ENCODE measurements around the gene FAM185A. TPM values are rescaled to one million over a fixed set of nuclear protein-coding genes. Genes with fewer than 3 reads are reported as not detected.
A peak's percentile ranks its signal among the peaks of the same experiment; 100 is the strongest.
"Not testable (repeated sequence)": the region's sequence is repeated elsewhere in the genome, so short reads cannot be mapped to it uniquely, and the experiment has no call there.

FAM185A gene
- total RNA-seq, 2 experiments from 2014 or later = 9.8 to 10.8 TPM

GRCh38 chr7:102794567-102794966 is 45.8 kb downstream of the FAM185A start:
- H3K9me3 Mint-ChIP-seq (ENCODE audit: low read depth); CTCF ChIA-PET; ATAC-seq; H3K27ac Mint-ChIP-seq; DNase-seq; H3K4me1 Mint-ChIP-seq; H3K4me3 Mint-ChIP-seq; H3K27me3 Mint-ChIP-seq: not testable (repeated sequence)
- H3K36me3 Mint-ChIP-seq = peaks cover 16% of the 10 kb centered on the region

- peaks cover 19% of the 10 kb centered on the region for H3K36me3 Mint-ChIP-seq
- H3K27ac Mint-ChIP-seq; H3K4me3 Mint-ChIP-seq; DNase-seq; CTCF ChIA-PET; H3K4me1 Mint-ChIP-seq; H3K9me3 Mint-ChIP-seq (ENCODE audit: low read depth); H3K27me3 Mint-ChIP-seq; ATAC-seq: not testable (repeated sequence)
Observed at GRCh38 chr7:102795987-102796595, 47.3 kb downstream of the FAM185A start.

- Mint-ChIP-seq H3K27ac (no peak overlapping the region), H3K36me3 (peaks cover 1% of the 10 kb centered on the region), H3K4me3 (no peak overlapping the region), H3K27me3 (no peaks in the 10 kb centered on the region), H3K4me1 (no peaks in the 10 kb centered on the region), H3K9me3 (ENCODE audit: low read depth) (peaks cover 2% of the 10 kb centered on the region)
- ATAC-seq (no peak), DNase-seq (no peak)
- CTCF ChIA-PET = no interaction called here
Observed at GRCh38 chr7:102806613-102807012, 57.8 kb downstream of the FAM185A start.

GRCh38 chr7:102810916-102811315 is 62.1 kb downstream of the FAM185A start:
- H3K27ac Mint-ChIP-seq = no peak overlapping the region
- peaks cover 17% of the 10 kb centered on the region for H3K4me1 Mint-ChIP-seq
- peaks cover 2% of the 10 kb centered on the region for H3K27me3 Mint-ChIP-seq
- no peak for ATAC-seq
- H3K36me3 Mint-ChIP-seq = peaks cover 12% of the 10 kb centered on the region
- DNase-seq = no peak
- H3K4me3 Mint-ChIP-seq = no peak overlapping the region
- no peaks in the 10 kb centered on the region for H3K9me3 Mint-ChIP-seq (ENCODE audit: low read depth)
- CTCF ChIA-PET = no interaction called here

DNA sequence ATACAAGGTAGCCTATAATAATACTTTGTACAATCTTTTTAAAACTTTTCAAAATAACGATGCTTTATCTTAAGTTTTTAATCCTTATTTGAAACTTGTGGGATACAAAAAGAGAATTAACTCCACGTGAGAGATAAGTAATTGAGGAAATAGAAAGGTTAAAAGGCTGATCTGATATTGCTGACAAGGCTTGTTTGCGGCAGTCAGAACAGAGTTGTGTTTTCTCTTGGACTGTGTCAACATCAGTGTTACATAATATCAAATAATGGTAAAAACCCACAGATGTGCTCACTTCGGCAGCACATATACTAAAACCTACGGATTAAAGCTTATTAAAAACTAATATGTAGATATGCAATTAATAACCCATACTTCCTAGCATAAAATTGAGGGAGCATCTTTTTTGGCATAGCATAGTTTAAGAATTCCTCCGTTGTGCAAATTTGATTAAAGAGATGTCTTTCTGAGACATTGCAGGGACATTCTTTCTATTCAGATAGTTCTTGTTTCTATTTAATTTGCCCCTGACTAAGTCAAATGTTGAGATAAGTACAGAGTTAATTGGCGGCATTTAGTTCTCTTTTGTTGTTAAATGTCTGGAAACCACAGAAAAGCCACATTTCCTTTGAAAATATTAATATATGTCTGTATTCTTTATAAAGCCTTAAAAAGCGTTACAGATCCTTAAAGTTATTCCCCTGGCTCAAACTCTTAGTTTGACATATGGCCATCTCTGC is 63.3 kb downstream of the FAM185A start:
- Mint-ChIP-seq H3K4me1 (peaks cover 17% of the 10 kb centered on the region), H3K9me3 (ENCODE audit: low read depth) (no peaks in the 10 kb centered on the region), H3K27me3 (peaks cover 2% of the 10 kb centered on the region), H3K4me3 (no peak overlapping the region), H3K36me3 (peaks cover 12% of the 10 kb centered on the region), H3K27ac (no peak overlapping the region)
- CTCF ChIA-PET = no interaction called here
- DNase-seq (no peak), ATAC-seq (no peak)

DNA sequence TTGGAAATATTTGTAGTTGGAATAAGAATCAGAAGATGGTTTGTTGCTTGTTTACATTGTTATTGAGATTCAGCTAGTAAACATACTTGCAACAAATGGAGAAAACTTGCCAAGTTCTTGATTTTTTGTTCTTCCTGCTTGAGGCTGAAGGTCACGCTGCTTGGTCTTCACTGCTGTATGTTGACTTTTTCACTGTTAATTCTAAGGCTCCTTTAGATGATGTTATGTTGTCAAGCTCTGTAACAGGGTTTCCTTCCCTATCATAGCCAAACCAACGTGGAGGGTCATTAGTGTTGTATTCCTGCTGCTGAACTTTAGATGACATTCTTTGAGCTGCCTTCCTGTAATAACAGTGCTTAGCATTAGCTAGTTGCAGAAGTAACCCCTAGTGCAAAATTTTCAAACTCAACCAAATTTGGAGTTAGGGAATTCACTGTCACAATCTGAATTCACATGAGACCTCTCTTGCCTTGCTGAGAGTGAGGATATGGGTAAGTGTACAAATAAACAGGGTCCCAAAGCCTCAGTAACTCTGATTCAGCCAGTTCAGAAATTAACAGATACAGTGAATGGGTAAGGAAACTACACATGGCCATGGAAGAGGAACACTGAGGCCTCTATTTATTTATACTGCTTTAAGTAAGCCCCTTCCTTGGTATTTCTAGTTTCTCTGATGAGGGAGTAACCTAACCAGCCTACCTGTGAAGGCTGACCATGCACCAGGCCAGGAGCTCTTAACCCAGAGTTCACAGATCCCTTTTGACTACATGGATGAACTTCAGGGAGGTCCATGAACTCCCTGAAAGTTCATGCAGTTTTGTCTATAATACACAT is 64.6 kb downstream of the FAM185A start:
- Mint-ChIP-seq H3K4me3 (no peak overlapping the region), H3K27me3 (peaks cover 2% of the 10 kb centered on the region), H3K36me3 (peaks cover 15% of the 10 kb centered on the region), H3K9me3 (ENCODE audit: low read depth) (no peaks in the 10 kb centered on the region), H3K4me1 (peaks cover 17% of the 10 kb centered on the region), H3K27ac (no peak overlapping the region)
- ATAC-seq (peak; percentile 47), DNase-seq (no peak)
- CTCF ChIA-PET = no interaction called here

DNA sequence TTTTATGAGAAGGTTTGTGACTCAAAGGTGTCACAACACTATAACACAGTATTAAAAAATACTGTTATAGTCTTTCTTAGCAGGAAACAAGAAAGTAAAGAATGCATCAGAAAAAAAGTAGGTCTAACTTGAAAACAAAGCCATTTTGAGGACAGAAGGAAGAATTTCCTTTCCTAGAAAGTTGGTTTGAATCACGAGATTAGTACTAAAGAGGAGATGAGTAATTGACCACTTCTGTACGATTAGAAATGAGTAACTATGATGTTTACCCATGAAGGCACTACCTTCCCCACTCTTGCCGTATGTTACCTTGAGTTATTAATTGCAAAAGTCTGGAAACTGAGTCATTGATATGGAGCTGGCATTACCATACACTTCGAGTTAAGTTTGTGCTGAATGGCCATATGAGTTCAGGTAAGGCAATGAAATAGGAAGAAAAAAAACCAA is 65.2 kb downstream of the FAM185A start:
- Mint-ChIP-seq H3K27me3 (peaks cover 2% of the 10 kb centered on the region), H3K36me3 (peaks cover 15% of the 10 kb centered on the region), H3K9me3 (ENCODE audit: low read depth) (no peaks in the 10 kb centered on the region), H3K4me1 (peaks cover 17% of the 10 kb centered on the region), H3K27ac (no peak overlapping the region), H3K4me3 (no peak overlapping the region)
- ATAC-seq = peak; percentile 77
- DNase-seq = no peak
- CTCF ChIA-PET = no interaction called here

DNA sequence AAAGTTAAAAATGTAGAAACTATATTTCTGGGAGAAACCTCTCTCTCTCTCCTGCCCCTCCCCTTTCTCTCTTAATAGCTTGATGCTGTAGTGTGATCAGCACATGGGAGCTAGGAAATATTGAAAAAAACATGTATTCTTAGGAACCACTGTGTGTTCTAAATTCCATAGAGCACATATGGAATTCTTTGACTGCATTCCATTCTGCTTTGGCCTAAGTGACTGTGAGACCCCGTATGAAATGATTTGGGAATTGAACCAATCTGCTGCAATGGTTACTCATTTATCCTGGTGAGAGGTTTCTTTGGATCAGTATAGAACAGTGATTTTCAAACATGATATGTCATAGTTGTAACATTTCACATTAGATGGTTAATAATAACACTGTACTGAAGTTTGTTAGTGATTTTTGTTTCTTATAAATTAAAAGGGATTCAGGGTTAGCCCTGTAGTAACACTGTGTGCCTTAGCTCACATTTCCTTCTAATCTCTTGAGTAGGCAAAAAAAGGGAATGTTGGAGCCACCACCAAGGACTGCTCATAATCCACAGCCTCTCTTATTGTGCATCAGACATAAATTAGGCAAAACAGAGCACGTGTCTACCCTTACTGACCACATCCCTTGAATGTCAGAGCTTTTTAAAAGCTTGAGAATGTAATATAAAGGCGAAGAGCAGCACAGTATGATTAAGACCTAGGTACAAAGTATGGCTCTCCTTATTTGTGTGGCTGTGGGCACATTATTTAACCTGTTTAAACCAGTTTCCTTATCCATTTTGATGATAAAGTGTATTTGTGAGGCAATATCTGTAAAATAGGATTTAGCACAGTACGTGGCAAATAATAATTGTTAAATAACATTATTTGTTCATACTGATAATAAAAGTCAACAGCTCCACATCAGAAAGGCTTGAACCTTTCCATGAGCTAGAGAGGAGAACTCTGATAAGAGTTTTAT is 69.1 kb downstream of the FAM185A start:
- Mint-ChIP-seq H3K36me3 (peaks cover 20% of the 10 kb centered on the region), H3K27ac (no peak overlapping the region), H3K27me3 (peaks cover 2% of the 10 kb centered on the region), H3K4me3 (no peak overlapping the region), H3K4me1 (peaks cover 17% of the 10 kb centered on the region), H3K9me3 (ENCODE audit: low read depth) (no peaks in the 10 kb centered on the region)
- no peak for ATAC-seq
- CTCF ChIA-PET = interaction anchor here (0.7 to 1.1 kb wide), 2 partner anchors 14 to 244 kb away, joined by 3 read pairs; no protein-coding TSS in a partner anchor
- DNase-seq = no peak

DNA sequence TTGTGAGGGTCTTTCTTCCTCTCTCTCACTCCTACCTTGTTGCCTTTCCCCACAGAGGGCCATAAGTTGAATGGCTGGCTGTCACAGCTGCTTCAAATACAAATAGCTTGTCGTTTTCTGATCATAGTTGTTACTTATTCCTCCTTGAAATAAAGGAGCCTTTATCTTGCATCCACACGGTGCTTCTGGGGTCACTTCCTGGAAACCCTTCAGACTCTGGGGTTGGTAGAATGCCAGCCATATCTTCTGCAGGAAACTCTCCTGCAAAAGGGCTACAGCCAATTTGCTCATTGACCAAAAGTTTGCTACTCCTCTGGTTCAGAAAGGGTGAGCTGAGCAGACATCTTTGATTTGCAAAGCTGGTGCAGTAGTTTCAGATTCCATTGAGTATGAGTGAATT is 70.4 kb downstream of the FAM185A start:
- CTCF ChIA-PET = no interaction called here

GRCh38 chr7:102821994-102822747 is 73.4 kb downstream of the FAM185A start:
- no peak for DNase-seq
- Mint-ChIP-seq H3K27me3 (no peaks in the 10 kb centered on the region), H3K4me3 (no peak overlapping the region), H3K36me3 (peaks cover 10% of the 10 kb centered on the region), H3K9me3 (ENCODE audit: low read depth) (no peaks in the 10 kb centered on the region), H3K4me1 (no peaks in the 10 kb centered on the region), H3K27ac (no peak overlapping the region)
- no peak for ATAC-seq
- CTCF ChIA-PET = no interaction called here

More for the DNA sequence above, 70.4 kb downstream of the FAM185A start:
- no peak for ATAC-seq
- H3K27me3 Mint-ChIP-seq = peaks cover 2% of the 10 kb centered on the region
- no peak overlapping the region for H3K4me3 Mint-ChIP-seq
- no peak overlapping the region for H3K27ac Mint-ChIP-seq
- DNase-seq = no peak
- peaks cover 5% of the 10 kb centered on the region for H3K4me1 Mint-ChIP-seq
- no peaks in the 10 kb centered on the region for H3K9me3 Mint-ChIP-seq (ENCODE audit: low read depth)
- peaks cover 13% of the 10 kb centered on the region for H3K36me3 Mint-ChIP-seq

DNA sequence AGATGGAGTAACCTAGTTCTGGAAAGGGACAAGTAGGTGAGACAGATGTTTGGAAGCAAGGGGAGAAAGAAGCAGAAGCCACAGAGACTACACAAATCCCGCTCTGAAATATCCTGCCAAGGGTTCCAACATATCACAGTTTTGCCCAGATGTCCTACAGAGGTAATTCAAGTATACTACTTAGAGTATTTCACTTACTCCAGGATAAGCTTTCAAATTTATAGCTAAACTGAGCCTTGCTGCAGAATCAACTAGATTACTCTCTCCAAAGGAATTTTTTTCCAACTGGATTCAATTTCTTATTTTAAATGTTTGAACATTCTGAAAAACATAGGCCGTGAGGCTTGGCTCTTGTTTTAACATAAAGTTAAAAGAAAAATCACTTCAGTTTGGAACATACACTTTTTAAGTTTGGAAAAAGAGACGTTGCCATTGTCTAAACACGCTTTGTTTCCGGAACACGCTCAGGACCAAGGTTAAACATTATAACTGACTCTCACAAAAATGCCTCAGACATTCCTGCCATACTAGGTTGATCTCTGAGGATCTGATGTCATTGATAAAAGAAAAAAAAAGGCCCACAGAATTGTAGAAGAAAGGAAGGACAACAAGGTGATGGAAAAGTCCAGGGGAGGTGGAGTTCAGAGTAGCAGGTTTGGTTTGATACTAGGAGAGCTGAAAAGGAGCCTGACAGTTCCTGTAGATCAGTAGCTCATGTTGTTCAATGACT is 74.8 kb downstream of the FAM185A start:
- H3K27ac Mint-ChIP-seq = no peak overlapping the region
- ATAC-seq (no peak), DNase-seq (no peak)
- H3K4me1 Mint-ChIP-seq = no peaks in the 10 kb centered on the region
- no peak overlapping the region for H3K4me3 Mint-ChIP-seq
- H3K36me3 Mint-ChIP-seq = peaks cover 12% of the 10 kb centered on the region
- no peaks in the 10 kb centered on the region for H3K27me3 Mint-ChIP-seq
- H3K9me3 Mint-ChIP-seq (ENCODE audit: low read depth) = no peaks in the 10 kb centered on the region
- CTCF ChIA-PET = no interaction called here

- DNase-seq (no peak), ATAC-seq (no peak)
- CTCF ChIA-PET = no interaction called here
- Mint-ChIP-seq H3K27ac (no peak overlapping the region), H3K9me3 (ENCODE audit: low read depth) (no peaks in the 10 kb centered on the region), H3K36me3 (peaks cover 17% of the 10 kb centered on the region), H3K4me1 (no peaks in the 10 kb centered on the region), H3K27me3 (peaks cover 5% of the 10 kb centered on the region), H3K4me3 (no peak overlapping the region)
Observed at GRCh38 chr7:102828286-102828685, 79.5 kb downstream of the FAM185A start.
